ENCODE measurements around the gene CCDC142.

DNA sequence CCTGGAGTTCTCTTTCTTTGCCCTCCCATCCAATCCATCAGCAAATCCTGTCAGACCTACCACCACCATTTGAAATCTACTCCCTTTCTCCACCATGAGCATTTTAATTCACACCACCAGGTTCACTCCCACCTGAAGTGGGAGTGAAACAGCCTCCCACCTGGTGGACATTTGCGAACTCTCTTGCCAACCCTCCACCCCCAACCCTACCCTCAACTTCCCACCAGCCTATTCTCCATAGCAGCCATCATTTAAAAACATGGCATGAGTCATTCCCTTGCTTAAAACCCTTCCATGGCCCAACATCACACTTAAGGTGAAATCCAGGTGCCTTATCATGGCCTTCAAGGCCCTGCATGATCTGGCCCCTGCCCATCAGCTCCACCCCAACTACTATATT, 44.5 kb downstream of the CCDC142 start:
- TF ChIP-seq, protein P1, sequence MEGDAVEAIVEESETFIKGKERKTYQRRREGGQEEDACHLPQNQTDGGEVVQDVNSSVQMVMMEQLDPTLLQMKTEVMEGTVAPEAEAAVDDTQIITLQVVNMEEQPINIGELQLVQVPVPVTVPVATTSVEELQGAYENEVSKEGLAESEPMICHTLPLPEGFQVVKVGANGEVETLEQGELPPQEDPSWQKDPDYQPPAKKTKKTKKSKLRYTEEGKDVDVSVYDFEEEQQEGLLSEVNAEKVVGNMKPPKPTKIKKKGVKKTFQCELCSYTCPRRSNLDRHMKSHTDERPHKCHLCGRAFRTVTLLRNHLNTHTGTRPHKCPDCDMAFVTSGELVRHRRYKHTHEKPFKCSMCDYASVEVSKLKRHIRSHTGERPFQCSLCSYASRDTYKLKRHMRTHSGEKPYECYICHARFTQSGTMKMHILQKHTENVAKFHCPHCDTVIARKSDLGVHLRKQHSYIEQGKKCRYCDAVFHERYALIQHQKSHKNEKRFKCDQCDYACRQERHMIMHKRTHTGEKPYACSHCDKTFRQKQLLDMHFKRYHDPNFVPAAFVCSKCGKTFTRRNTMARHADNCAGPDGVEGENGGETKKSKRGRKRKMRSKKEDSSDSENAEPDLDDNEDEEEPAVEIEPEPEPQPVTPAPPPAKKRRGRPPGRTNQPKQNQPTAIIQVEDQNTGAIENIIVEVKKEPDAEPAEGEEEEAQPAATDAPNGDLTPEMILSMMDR (conservative IDR thresholded peaks at IDR 0.05; ENCODE audit: low read depth, low read length) = no peak
- no peak for TF ChIP-seq EZH2 (IDR thresholded peaks at IDR 0.05; ENCODE audit: borderline replicate concordance, low read depth, low read length, poor library complexity, severe bottlenecking)
